IPS-20b (cell line): Measurements from ENCODE around the gene NLGN1.

Experiments
- H3K27ac ChIP-seq: one replicate; pipeline ENCODE4 v1.5.1; 2013; ENCODE audit warnings: low read length
- H3K27me3 ChIP-seq: 2 replicates; pipeline ENCODE4 v1.6.1; 2013; ENCODE audit warnings: mild to moderate bottlenecking, low read length, inconsistent platforms; ENCODE audit not compliant: insufficient read depth
- H3K36me3 ChIP-seq: 2 replicates; pipeline ENCODE4 v1.6.1; 2013; ENCODE audit warnings: low read depth, mild to moderate bottlenecking, inconsistent platforms, low read length, moderate library complexity; ENCODE audit not compliant: insufficient read depth
- H3K4me1 ChIP-seq: 2 replicates; pipeline ENCODE4 v1.6.1; 2013; ENCODE audit warnings: mild to moderate bottlenecking, control low read depth, inconsistent platforms, low read length, moderate library complexity; ENCODE audit not compliant: insufficient read depth
- H3K4me3 ChIP-seq: 2 replicates; pipeline ENCODE4 v1.5.1; 2013; ENCODE audit warnings: mild to moderate bottlenecking, low read length, inconsistent platforms
- H3K9ac ChIP-seq: 2 replicates; pipeline ENCODE4 v1.6.1; 2013; ENCODE audit warnings: low read depth, mild to moderate bottlenecking, inconsistent platforms, low read length, moderate library complexity
- H3K9me3 ChIP-seq: 2 replicates; pipeline ENCODE4 v1.6.1; 2013; ENCODE audit warnings: mild to moderate bottlenecking, low read depth, low read length, inconsistent platforms; ENCODE audit not compliant: insufficient read depth

NLGN1 gene

DNA sequence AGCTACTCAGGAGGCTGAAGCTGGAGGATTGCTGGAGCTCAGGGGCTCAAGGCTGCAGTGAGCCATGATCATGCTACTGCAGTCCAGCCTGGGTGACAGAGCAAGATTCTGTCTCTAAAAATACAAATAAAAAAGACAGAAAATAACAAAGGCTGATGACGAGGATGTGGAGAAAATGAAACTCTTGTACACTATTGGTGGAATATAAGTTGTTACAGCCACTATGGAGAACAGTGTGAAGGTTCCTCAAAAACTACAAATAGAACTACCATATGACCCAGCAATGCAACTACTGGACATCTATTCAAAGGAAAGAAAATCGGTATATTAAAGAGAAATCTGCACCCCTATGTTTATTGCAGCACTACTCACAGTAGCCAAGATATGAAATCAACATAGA is 934.8 kb downstream of the NLGN1 start:
- H3K4me3 ChIP-seq, result no peak overlapping the region
- no peak overlapping the region for H3K27ac ChIP-seq
- H3K27me3 ChIP-seq, result no peaks in the 10 kb centered on the region
- H3K9me3 ChIP-seq, result no peaks in the 10 kb centered on the region
- H3K4me1 ChIP-seq, result peaks cover 7% of the 10 kb centered on the region; the same call in 1 of the 2 replicates
- no peaks in the 10 kb centered on the region for H3K36me3 ChIP-seq
- H3K9ac ChIP-seq, result no peak overlapping the region

DNA sequence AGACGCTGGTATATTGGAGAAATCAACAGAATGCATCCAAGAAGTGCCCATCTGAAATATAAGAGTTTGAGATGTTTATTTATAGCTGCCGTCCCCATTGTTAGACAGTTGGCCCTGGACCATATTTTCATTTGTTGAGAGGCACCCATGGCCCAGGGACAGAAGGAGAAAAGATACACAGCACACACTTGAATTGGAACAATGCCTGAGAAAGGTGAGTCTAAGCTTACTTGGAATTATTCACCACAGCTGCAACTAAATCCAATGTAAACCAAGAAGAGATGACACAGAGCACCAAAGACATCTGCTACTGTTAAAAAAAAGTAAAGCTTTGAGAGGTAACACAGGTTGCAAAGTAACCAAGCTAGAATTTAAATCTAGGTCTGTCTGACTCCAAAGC is 936.1 kb downstream of the NLGN1 start:
- Histone ChIP-seq H3K4me3 (no peak overlapping the region), H3K4me1 (peaks cover 7% of the 10 kb centered on the region; the same call in 1 of the 2 replicates), H3K9ac (no peak overlapping the region), H3K9me3 (no peaks in the 10 kb centered on the region), H3K27me3 (no peaks in the 10 kb centered on the region), H3K36me3 (no peaks in the 10 kb centered on the region), H3K27ac (no peak overlapping the region)

DNA sequence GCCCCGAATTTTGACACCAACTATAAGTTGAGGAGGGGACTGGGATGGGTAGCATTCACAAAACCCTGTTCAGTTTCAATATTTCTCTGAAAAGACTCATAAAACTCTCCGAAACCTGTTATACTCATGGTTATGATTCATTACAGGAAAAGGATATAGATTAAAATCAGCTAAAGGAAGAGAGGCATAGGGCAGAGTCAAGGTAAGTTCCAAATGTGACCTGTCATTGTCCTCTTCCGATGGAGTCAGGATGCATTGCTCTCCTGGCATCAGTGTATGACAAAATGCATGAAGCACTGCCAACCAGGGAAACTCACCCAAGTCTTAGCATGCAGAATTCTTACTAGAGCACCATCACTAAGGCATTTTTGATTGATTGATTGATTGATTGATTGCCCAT is 936.6 kb downstream of the NLGN1 start:
- H3K9me3 ChIP-seq, result no peaks in the 10 kb centered on the region
- no peak overlapping the region for H3K27ac ChIP-seq
- no peak overlapping the region for H3K9ac ChIP-seq

DNA sequence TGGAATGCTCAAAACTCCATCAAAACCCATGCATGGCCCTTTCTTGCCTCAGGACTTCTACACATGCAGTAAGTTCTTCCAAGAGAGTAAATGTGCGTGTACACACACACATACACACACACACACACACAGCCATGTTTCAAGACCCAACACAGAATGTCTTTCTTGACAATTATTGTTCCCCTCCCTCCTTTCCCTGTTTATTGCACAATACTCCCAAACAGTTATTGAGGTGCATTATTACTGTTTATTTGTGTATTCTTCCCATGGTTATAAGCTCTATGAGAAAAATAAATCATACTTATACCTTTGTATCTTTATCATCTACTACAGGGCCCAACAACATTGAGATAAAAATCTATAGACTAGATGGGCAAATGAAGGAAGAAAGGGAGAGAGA is 937.8 kb downstream of the NLGN1 start:
- Histone ChIP-seq H3K9ac (no peak overlapping the region), H3K4me1 (peaks cover 7% of the 10 kb centered on the region; the same call in 1 of the 2 replicates), H3K27ac (no peak overlapping the region), H3K4me3 (no peak overlapping the region), H3K36me3 (no peaks in the 10 kb centered on the region), H3K9me3 (no peaks in the 10 kb centered on the region), H3K27me3 (no peaks in the 10 kb centered on the region)

More for the DNA sequence above, 936.6 kb downstream of the NLGN1 start:
- Histone ChIP-seq H3K4me3 (no peak overlapping the region), H3K4me1 (peaks cover 7% of the 10 kb centered on the region; the same call in 1 of the 2 replicates), H3K36me3 (no peaks in the 10 kb centered on the region), H3K27me3 (no peaks in the 10 kb centered on the region)

DNA sequence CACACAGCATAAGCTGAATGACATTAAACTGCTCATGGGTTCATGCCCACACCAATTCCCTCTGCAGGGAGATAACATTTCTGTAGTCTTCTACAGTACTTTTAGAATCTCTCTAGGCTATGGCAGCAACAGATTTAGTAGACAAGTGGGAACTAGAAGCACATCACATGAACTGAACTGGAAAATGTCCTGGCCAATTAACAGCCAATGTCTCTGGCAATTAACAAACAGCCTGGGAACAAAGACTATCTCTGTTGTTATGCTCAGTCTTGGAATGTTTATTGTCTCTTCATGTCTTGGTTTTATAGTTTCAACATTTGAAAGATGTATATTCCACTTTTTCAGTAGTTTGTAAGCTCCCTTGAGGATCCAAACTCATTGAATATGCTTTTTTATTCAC is 938.4 kb downstream of the NLGN1 start:
- H3K27me3 ChIP-seq, result no peaks in the 10 kb centered on the region
- no peak overlapping the region for H3K27ac ChIP-seq

More for the DNA sequence above, 938.4 kb downstream of the NLGN1 start:
- Histone ChIP-seq H3K4me1 (peaks cover 7% of the 10 kb centered on the region; the same call in 1 of the 2 replicates), H3K4me3 (no peak overlapping the region), H3K9me3 (no peaks in the 10 kb centered on the region), H3K9ac (no peak overlapping the region), H3K36me3 (no peaks in the 10 kb centered on the region)
